HG02973 (cell line): Measurements from ENCODE around the gene GYS1.
"Not testable (repeated sequence)": the region's sequence is repeated elsewhere in the genome, so short reads cannot be mapped to it uniquely, and the experiment has no call there.

Experiments
- ATAC-seq: cut with Tn5 transposase; IDR thresholded peaks from one replicate; pipeline ENCODE4 v1.9.1; 2021; ENCODE audit warnings: moderate library complexity; ENCODE audit not compliant: unreplicated experiment

GYS1 gene

GRCh38 chr19:49018388-49019241, 25.5 kb upstream of the GYS1 start:
- not testable (repeated sequence) for ATAC-seq

- ATAC-seq, result no peak
These were observed 24.7 kb upstream of the GYS1 start for GRCh38 chr19:49017666-49018351.

- ATAC-seq, result no peak
These were observed 24.0 kb upstream of the GYS1 start, which contains the start of gene LHB for GRCh38 chr19:49017041-49017665. Gene LHB (minus strand): TSS chr19:49017091. CDS start chr19:49017081, 10 bp downstream.

GRCh38 chr19:49016067-49016839, 23.1 kb upstream of the GYS1 start:
- no peak for ATAC-seq

GRCh38 chr19:49014870-49015255, 21.8 kb upstream of the GYS1 start:
- no peak for ATAC-seq

GRCh38 chr19:49014123-49014869, 21.2 kb upstream of the GYS1 start:
- ATAC-seq, result no peak

GRCh38 chr19:49011194-49011593, 18.1 kb upstream of the GYS1 start:
- ATAC-seq, result no peak

- no peak for ATAC-seq
These were observed 17.3 kb upstream of the GYS1 start for GRCh38 chr19:49010453-49010852.

GRCh38 chr19:49009828-49010227, 16.7 kb upstream of the GYS1 start:
- no peak for ATAC-seq

GRCh38 chr19:49006905-49007304, 13.8 kb upstream of the GYS1 start:
- no peak for ATAC-seq

GRCh38 chr19:49004964-49005614, 12.0 kb upstream of the GYS1 start:
- ATAC-seq, result no peak

GRCh38 chr19:49004133-49004532, 11.0 kb upstream of the GYS1 start:
- no peak for ATAC-seq

- no peak for ATAC-seq
These were observed 6.6 kb upstream of the GYS1 start for GRCh38 chr19:48999481-49000325.

- no peak for ATAC-seq
These were observed 4.9 kb upstream of the GYS1 start for GRCh38 chr19:48997972-48998371.

GRCh38 chr19:48994035-48994386, 902 bp upstream of the GYS1 start:
- no peak for ATAC-seq

- no peak for ATAC-seq
These were observed 431 bp downstream of the GYS1 start for GRCh38 chr19:48992581-48993174.

GRCh38 chr19:48991873-48992580, 1.1 kb downstream of the GYS1 start:
- no peak for ATAC-seq

- ATAC-seq, result no peak
These were observed 2.0 kb downstream of the GYS1 start for GRCh38 chr19:48991011-48991609.
